Omental fat pad (tissue), 4 donors: ENCODE data around the gene GRAMD1A. TPM values are rescaled to one million over a fixed set of nuclear protein-coding genes. Genes with fewer than 3 reads are reported as not detected.
A peak's percentile ranks its signal among the peaks of the same experiment; 100 is the strongest.

ENCODE experiments used
- ATAC-seq: fragments of 150-250 bp; one replicate; pipeline ENCODE4 v1.9.1; 2016; ENCODE audit warnings: mild to moderate bottlenecking, moderate library complexity; ENCODE audit not compliant: low FRiP score
- DNase-seq: peaks from one replicate; pipeline ENCODE4 v3.0.0-alpha.2; 2019; ENCODE audit warnings: low spot score
- total RNA-seq, 4 donors: library from RNA; depleted of rRNA; stranded (reverse); fragments of >200 nt; gene quantifications; one replicate each; pipeline ENCODE4 v1.1.0, GENCODE V29; 2016
- TF ChIP-seq, protein P1 (sequence below), 3 donors: fragments of 450-650 bp; IDR thresholded peaks; one replicate each; pipeline ENCODE4 v1.5.1; 2016 to 2017; ENCODE audit warnings: antibody characterized with exemption in 3 of 3, mild to moderate bottlenecking in 3 of 3, moderate library complexity in 2 of 3

Gene GRAMD1A
- total RNA-seq, 4 donors from 2014 or later, result 34.7 to 70.7 (median 43.3) TPM

DNA sequence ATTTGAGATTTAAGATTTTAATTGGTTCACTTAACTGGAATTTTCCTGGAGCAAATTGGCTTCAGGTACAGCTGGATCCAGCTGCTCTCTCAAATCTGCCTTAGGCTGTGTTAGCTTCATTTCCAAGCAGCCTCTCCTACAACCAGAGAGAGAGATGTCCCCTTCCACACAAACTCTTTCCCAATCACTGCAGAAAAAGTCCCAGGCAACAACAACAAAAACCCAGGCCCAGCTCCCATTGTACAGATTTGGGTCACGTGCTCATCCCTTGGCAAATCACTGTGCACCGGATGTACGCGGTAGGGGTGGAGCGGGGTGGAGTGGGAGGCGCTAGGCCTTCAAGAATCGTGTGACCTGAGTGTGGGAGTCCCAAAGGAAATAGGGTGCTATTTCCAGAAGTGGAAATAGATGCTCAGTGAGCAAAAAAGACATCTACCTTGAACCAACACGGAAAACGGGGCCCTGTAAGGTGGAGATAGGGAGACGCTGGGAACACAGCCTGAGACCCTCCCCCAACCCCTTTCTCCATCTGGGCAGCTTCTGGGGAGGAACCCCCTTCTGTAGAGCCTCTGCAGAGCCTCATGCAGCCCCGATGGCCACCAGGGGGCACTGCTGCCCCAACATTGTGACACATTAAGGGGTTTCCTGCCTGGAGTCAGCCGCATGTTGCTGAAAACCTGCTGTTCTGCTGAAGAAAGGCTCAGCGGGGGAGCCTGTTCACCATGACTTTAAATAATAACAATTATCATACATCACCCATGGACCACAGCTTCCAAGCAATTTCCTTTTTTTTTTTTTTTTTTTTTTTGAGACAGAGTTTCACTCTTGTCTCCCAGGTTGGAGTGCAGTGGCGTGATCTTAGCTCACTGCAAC, 66.8 kb downstream of the GRAMD1A start:
- TF ChIP-seq, protein P1, sequence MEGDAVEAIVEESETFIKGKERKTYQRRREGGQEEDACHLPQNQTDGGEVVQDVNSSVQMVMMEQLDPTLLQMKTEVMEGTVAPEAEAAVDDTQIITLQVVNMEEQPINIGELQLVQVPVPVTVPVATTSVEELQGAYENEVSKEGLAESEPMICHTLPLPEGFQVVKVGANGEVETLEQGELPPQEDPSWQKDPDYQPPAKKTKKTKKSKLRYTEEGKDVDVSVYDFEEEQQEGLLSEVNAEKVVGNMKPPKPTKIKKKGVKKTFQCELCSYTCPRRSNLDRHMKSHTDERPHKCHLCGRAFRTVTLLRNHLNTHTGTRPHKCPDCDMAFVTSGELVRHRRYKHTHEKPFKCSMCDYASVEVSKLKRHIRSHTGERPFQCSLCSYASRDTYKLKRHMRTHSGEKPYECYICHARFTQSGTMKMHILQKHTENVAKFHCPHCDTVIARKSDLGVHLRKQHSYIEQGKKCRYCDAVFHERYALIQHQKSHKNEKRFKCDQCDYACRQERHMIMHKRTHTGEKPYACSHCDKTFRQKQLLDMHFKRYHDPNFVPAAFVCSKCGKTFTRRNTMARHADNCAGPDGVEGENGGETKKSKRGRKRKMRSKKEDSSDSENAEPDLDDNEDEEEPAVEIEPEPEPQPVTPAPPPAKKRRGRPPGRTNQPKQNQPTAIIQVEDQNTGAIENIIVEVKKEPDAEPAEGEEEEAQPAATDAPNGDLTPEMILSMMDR (IDR thresholded peaks at IDR 0.05), result peak in 2 of 3 donors; percentile 68 to 82
- ATAC-seq, result peak; percentile 77
- DNase-seq, result peak; percentile 99

DNA sequence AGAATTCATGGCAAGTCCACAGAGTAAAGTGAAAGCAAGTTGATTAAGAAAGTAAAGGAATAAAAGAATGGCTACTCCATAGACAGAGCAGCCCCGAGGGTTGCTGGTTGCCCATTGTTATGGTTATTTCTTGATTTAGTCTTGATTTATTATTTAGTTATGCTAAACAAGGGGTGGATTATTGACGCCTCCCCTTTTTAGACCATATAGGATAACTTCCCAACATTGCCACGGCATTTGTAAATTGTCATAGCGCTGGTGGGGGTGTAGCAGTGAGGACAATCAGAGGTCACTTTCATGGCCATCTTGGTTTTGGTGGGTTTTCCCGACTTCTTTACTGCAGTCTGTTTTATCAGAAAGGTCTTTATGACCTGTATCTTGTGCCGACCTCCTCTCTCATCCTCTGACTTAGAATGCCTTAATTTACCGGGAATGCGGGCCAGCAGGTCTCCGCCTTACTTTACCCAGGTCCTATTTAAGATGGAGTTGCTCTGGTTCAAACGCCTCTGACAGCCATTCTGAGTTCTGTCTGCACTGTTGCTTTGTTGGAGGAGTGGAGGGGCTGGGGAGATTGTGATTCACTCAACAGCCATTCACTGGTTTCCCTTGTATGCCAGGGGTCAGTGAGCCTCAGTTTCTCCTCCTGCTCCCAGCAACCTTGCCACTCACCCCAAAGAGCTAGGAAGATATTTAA, 69.0 kb downstream of the GRAMD1A start:
- TF ChIP-seq, protein P1 (IDR thresholded peaks at IDR 0.05), result no peak
- DNase-seq, result no peak
- ATAC-seq, result no peak

DNA sequence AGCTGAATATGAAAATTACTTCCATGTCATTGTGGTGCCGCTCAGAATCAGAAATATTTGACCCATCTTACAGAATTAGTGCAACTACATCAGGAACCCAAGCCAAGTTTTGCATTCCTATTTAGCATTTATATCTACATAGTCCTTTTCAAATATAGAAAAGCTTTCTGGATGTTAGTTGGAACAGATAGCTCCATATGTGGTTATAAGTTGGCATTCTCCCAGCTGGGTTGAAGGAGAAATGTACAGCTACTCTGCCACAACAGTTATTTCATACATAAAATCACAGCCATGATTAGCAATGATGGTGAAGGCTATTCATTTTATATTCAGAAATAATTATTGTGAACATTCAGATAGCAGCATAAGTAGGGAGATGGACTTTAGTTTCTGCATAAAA, 69.6 kb downstream of the GRAMD1A start:
- TF ChIP-seq, protein P1 (IDR thresholded peaks at IDR 0.05), result no peak
- ATAC-seq (no peak), DNase-seq (no peak)

DNA sequence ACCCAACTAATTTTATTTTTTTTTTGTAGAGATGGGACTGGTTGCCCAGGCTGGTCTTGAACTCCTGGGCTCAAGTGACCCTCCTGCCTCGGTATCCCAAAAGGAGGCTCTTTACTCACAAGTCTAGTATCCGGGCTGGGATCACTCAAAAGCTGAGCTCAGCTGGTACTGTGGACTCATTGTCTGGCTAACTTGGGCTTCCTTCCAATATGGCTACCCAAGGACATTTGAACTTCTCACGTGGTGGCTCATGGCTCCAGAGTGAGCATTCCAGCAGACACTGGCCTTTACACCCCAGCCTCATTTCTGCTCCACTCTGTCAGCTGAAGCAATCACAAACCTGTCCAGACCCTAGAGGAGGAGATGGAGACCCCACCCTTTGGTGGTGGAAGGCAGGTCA, 70.3 kb downstream of the GRAMD1A start:
- ATAC-seq, result no peak
- DNase-seq, result no peak

DNA sequence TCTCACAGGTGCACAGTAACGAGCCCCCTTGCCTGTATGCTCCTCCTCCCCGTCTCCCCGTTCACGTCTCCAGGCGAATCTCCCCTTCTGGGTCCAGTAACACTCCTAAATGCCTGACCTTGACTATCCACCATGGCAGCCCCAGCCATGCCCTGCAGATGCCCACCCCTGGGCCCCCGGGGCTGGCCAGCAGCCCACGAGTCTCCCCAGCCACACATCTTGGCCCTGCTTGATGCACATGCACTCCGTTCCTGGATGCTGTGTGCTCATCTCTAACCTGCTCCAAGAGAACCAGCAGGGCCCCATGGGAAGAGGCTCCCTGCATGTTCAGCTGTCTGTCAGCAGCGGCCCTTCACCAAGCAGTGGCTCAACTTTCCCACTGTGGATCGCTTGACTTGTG, 73.4 kb downstream of the GRAMD1A start:
- no peak for ATAC-seq
- no peak for DNase-seq
- TF ChIP-seq, protein P1 (IDR thresholded peaks at IDR 0.05), result no peak

More for the DNA sequence above, 70.3 kb downstream of the GRAMD1A start:
- TF ChIP-seq, protein P1 (IDR thresholded peaks at IDR 0.05), result no peak

DNA sequence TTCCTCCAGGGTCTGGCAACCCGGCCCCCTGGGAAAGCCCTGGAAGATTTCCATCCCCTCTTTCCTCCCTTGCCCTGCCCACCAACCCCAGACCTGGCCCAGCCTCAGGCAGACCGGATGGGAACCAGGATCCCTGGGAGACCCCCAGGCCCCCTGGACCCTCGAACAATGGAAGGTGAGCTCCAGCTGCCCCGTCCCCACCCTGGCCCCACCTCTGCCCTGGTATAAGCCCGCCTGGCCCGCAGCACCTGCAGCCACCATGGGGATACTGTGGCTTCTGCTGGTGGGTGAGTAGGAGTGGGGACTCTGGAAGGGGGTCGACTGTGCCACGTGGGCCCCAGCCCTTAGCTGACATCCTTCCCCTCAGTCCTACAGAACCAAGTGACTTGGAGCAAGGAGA, 73.8 kb downstream of the GRAMD1A start:
- no peak for DNase-seq
- TF ChIP-seq, protein P1 (IDR thresholded peaks at IDR 0.05), result no peak
- ATAC-seq, result no peak
